ENCODE results near the gene QPCTL.

QPCTL gene

GRCh38 chr19:45692187-45693105, at the start of gene QPCTL:
Gene QPCTL (plus strand): TSS chr19:45692666. CDS start chr19:45692704, 38 bp downstream.
- DNase-seq = peak; percentile 92

DNA sequence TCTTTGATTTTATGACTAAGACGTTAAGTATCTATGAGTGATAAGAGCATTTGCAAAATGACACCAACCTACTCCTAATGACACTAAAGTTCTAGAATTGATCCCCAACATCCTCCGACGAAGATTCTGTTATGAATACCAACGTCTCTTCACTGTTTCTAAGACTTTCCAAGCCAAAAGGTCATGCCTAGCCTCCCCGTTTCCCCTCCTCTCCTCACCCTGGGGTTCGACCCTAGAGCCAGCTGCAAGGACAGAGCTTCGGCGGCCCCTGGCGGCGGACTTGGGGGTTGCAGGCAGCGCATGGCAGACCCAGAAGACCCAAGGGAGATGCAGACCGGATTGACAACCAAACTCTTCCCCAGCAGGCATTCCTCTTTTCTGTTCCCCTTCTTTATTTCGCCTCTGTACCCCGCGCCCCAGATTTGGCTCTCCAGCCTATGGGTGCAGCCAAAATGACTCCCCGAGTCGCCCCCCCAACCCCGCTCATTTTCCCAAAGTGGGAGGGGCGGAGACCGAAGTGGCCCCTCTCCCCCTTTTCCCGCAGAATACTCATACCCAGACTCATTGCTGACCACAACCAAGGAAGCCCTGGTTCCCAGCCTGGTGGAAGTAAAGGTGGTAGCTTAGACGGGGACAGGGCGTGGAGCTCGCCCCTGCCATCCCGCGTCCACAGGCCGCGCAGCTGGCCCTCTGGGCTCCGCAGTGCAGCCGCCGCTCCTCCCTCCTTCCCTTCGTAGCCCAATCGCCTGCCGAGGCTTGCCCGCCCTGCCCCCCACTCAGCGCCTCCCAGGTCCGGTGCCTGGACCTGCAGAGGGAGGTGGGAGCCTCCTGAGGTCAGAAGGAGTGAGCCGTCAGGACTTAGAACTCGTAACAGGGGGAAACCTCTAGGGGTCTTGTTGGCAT, 49.2 kb upstream of the QPCTL start:
- peak; percentile 90 for DNase-seq

DNA sequence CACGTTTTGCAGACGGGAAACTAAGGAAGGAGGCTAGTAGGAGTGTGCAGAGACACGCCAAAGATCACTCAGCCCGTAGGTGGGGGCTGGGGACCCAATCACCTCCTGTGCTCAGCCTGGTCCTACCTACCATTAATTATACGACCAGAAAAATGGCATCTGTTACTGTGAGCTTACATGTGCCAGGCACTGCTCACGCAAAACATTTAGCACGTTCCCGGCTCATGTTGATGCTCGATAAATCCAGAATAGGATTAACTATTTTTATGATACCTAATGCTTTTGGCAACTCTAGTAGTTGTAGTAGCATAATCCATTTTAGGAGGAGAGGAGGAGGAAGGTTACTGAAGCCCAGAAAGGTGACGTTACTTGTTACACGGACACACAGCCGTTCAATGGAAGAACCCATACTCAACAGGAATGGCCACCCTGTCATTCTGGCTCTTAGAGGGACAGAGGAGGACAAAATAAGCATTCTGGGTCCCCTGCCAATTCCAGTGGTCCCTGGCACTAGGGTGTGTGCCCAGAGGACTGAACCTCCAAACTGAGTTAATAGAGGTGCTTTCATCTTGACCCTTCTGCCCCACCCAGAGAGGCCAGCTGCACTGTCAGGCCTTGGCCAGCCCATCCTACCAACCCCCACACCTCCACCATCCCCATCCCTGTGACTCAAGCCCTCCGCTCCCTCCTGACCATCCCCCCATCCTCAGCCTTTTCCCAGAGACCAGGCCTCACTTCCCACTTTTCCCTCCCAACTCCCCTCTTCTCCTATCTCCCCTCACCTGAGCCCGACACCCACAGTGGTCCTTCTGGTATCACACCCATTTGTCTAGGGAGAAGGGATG, 48.3 kb upstream of the QPCTL start:
- DNase-seq = no peak

DNA sequence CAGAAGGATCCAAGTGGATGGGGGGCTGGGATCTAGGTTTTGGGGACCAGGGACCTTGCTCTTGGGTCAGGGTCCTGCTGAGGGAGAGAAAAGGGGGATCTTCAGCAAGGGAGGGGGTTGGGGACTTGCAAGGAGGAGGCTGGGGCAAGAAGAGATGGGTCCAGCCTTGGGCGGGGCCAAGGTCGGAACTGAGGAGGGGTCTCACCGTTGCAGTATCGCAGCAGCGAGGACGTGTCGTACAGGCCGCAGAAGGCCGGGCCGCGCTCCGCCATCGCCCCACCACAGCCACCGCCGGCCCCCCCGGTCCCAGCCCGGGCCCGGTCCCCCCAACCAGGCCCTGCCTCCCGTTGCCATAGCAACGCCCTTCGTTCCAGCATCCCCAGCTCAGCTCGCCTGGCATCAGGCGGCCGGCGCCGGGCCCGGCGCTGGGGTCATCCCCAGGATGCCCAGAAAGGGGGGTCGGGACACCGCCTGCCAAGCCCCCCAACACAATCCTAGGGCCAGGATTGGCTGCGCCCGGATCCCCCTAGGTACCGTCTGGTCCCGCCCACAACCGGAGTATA, 47.3 kb upstream of the QPCTL start:
- DNase-seq = no peak

DNA sequence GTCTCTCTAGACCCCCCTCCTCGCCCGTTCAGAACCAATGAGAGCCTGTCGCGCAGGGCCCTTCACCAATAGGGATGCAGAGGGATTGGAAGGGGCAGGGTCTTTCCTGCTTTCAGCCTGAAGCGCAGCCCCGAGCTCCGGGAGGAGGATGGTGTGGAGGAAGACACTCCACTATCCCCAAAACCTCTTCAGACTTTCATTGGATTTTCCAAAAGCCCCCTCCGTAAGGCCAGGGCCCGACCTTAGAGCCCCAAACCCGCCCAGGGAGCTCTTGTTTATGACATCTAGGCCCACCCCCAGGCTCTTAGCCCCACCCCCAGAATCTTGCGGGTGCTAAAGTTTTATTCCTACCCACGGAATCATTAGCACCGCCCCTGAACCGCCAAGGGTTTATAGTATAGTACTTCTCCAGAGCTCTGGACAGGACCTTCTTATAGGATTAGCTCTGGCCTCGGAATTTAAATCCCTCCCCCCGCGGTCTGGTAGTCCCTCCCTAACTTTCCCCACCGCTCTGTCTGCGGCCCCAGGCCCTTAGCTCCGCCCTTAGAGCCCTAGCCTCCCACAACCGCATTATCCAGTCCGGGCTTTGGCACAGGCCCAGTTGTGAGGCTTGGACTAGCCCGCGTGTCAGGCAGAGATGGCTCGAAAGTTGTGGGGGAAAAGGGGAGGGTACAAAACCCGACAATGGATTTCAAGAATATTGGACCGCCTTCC, 46.7 kb upstream of the QPCTL start:
- peak; percentile 72 for DNase-seq

DNA sequence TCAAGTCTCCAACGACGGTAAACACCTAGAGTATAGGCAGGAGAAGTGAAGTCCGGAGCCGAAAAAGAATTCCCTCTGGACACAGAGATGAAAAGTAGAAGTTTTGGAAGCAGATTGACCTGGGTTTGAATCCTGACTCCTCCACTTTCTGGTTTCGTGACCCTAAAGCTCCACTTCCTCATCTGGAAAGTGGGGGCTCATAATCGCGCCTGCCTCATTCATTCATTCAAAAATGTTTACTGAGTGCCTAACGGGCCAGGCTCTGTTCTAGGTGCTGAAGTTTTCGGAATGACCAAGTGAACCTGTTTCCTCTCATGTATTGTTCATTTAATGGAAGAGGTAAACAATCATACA, 46.1 kb upstream of the QPCTL start:
- no peak for DNase-seq

DNA sequence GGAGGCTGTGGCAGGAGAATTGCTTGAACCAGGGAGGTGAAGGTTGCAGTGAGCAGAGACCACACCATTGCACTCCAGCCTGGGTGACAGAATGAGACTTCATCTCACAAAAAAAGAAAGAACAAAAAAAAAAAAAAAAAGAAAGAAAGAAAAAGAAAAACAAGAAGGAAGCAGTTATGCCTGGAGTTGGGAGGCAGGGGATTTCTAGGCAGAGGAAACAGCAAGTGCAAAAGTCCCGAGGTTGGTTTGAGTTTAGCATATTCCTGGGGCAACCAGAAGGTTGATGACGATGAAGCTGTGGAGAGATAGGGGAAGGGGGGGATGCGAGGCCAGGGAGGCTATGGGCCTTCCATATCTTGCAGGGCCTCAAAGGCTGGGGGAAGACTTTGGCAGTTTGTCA, 41.7 kb upstream of the QPCTL start:
- no peak for DNase-seq

GRCh38 chr19:45653634-45654033, 38.8 kb upstream of the QPCTL start:
- no peak for DNase-seq

- no peak for DNase-seq
Observed at GRCh38 chr19:45655073-45655472, 37.4 kb upstream of the QPCTL start.

GRCh38 chr19:45657520-45658167, 34.8 kb upstream of the QPCTL start:
- no peak for DNase-seq

DNA sequence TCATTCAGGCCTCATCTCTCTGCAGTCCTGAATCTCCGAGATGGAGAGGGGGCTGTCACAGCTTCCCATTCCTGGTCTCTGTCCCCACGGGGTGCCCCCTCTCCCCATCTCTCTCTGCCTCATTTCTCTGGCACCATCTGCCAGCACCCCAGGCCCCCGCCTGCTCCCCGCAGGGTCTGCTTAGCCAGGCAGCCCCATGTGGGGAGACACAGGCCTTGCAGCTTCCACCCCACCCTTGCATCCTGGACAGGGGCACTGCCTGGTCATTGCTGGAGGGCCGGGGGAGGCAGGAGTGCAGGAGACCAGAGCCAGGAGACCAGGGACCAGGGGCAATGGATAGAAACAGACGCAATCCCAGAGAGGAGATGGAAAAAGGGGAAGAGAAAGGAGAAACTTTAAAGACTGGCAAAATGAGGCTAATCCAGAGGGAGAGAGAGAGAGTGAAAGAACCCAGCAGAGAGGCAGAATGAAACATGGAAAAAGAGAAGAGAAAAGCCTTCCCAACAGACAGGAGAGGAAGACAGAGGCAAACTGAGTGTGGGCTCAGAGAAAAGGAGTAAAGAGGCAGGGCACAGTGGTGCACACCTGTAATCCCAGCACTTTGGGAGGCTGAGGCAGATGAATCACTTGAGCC, 33.3 kb upstream of the QPCTL start:
- DNase-seq = no peak

DNA sequence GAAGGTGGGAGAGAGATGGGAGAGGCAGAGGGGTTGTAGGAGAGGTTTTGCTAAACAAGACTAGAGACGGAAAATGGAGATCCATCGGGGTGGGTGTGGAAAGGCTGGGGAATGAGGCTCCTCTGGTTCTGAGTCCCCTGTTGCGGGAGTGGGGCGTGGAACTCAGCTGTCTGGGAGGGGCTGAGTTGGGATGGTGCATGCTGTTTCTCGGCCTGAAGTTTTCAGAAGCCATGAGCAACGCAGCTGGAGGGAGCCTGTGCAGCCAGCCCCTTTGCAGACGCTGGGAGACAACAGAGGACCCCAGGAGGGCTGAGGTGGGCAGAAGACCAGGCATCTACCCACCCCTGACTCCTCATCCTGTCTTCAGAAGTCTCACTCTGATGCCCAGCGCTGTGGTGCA, 31.8 kb upstream of the QPCTL start:
- DNase-seq = no peak

GRCh38 chr19:45663800-45664199, 28.7 kb upstream of the QPCTL start:
- DNase-seq = no peak

DNA sequence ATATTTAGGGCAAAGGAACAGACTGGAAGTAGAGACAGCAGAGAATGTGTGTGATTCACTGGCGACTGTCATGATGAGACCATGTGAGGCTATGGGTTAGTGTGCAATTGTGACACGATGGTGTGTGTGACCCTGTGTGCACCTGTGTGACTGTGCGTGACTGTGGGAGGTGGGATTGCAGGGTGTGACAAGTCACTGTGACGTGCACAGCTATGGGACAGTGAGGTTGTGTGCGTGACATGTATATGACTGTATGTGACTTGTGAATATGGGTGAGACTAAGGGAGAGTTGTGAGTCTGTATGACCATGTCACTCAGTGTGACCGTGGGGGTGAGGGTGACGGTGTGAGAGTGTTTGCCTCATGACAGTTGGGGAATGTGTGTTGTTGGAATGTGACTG, 27.9 kb upstream of the QPCTL start:
- no peak for DNase-seq

GRCh38 chr19:45667620-45668341, 24.7 kb upstream of the QPCTL start, which contains the start of gene GIPR:
Gene GIPR (plus strand): TSS chr19:45668221. CDS start chr19:45669521, 1,300 bp downstream.
- DNase-seq = peak; percentile 60

GRCh38 chr19:45668342-45668871, 24.1 kb upstream of the QPCTL start:
- DNase-seq = peak; percentile 50

- peak; percentile 61 for DNase-seq
Observed at GRCh38 chr19:45670670-45671453, 21.6 kb upstream of the QPCTL start.

DNA sequence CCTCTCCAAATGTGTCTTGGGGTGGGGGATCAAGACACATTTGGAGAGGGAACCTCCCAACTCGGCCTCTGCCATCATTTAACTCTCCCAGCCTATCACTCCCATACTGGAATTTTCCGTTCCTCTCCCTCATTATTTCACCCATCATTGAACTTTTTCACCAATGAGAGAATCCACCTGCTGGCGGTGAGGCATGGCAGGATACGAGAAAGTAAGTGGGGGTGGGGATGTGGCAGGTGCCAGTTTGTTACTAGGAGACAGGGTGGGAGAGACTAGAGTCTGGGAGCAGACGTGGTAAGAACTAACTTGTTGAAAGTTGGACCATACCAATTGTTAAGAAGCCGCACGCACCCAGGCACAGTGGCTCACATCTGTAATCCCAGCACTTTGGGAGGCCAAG, 17.5 kb upstream of the QPCTL start:
- DNase-seq = no peak

DNA sequence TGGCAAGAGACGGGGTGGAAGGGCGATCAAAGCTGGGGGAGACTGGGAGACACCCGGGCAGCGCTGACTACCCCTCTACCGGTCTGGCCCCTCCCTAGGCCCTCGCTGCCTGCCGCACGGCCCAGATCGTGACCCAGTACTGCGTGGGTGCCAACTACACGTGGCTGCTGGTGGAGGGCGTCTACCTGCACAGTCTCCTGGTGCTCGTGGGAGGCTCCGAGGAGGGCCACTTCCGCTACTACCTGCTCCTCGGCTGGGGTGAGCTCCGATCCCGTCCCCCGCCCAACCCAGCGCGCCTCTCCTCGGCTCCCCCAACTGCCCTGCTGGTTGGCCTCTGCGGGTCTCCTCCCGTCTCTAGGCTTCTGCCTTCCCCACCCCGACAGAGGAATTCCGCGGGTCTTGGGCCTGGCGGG, 15.6 kb upstream of the QPCTL start:
- no peak for DNase-seq
